CD4-positive, alpha-beta T cell (primary cell): ENCODE results near the gene FUT1. TPM values are rescaled to one million over a fixed set of nuclear protein-coding genes. Genes with fewer than 3 reads are reported as not detected.
"Not testable (repeated sequence)": the region's sequence is repeated elsewhere in the genome, so short reads cannot be mapped to it uniquely, and the experiment has no call there.

Experiments
- ATAC-seq: fragments of 200-7000 bp; cut with Tn5 transposase; one replicate; pipeline ENCODE4 v1.10.0; 2022; ENCODE audit warnings: mild to moderate bottlenecking; ENCODE audit not compliant: poor library complexity
- CTCF ChIA-PET: fragments of 350-600 bp; sonication (Branson Sonifier 250); formaldehyde crosslinking; loops from one replicate; lab custom pipeline; 2021; ENCODE audit warnings: antibody characterized with exemption, inconsistent platforms; lab: Charles Lee
- POLR2A ChIA-PET: fragments of 350-600 bp; sonication (Branson Sonifier 250); formaldehyde crosslinking; loops from one replicate; lab custom pipeline; 2021; ENCODE audit warnings: antibody characterized with exemption, inconsistent platforms; lab: Charles Lee
- DNase-seq, 14 experiments: peaks; one replicate each; pipeline ENCODE4 v3.0.0-alpha.2; 2013 to 2020; ENCODE audit warnings: mixed read lengths in 2 of 14
- H3K27ac ChIP-seq, 2 donors: one replicate each; pipeline versions ENCODE4 v1.5.1 to v1.7.0; 2013; ENCODE audit warnings: low read length in 2 of 2, low read depth in 1 of 2, mild to moderate bottlenecking in 1 of 2
- H3K27me3 ChIP-seq, 2 experiments: 1 replicate in 1 of 2; 2 replicates in 1 of 2; pipeline versions ENCODE4 v1.6.1 to v1.7.0; 2013; ENCODE audit warnings: low read length in 2 of 2, control low read depth in 1 of 2, mild to moderate bottlenecking in 1 of 2, moderate library complexity in 1 of 2; ENCODE audit not compliant: insufficient read depth in 2 of 2, control insufficient read depth in 1 of 2
- H3K36me3 ChIP-seq: one replicate; pipeline ENCODE4 v1.6.1; 2013; ENCODE audit warnings: low read length, control low read depth; ENCODE audit not compliant: insufficient read depth
- H3K4me1 ChIP-seq: one replicate; pipeline ENCODE4 v1.6.1; 2013; ENCODE audit warnings: low read length, control low read depth; ENCODE audit not compliant: insufficient read depth
- H3K4me3 ChIP-seq: one replicate; pipeline ENCODE4 v1.5.1; 2013; ENCODE audit warnings: mild to moderate bottlenecking, low read length, moderate library complexity
- H3K9me3 ChIP-seq, 2 experiments: 1 replicate in 1 of 2; 2 replicates in 1 of 2; pipeline versions ENCODE4 v1.6.1 to v1.7.0; 2013; ENCODE audit warnings: low read length in 2 of 2, mild to moderate bottlenecking in 2 of 2, control low read depth in 1 of 2, moderate library complexity in 1 of 2; ENCODE audit not compliant: control insufficient read depth in 1 of 2, insufficient read depth in 1 of 2
- H3K27ac Mint-ChIP-seq: one replicate; pipeline ENCODE4 v1.8.0; 2020; ENCODE audit warnings: mixed read lengths
- H3K27me3 Mint-ChIP-seq: one replicate; pipeline ENCODE4 v1.8.0; 2021; ENCODE audit warnings: mixed read lengths
- H3K36me3 Mint-ChIP-seq: one replicate; pipeline ENCODE4 v1.8.0; 2021; ENCODE audit warnings: low read depth, mixed read lengths
- H3K4me1 Mint-ChIP-seq: one replicate; pipeline ENCODE4 v1.8.0; 2021; ENCODE audit warnings: low read depth, mixed read lengths
- H3K4me3 Mint-ChIP-seq: one replicate; pipeline ENCODE4 v1.8.0; 2020; ENCODE audit warnings: mild to moderate bottlenecking, mixed read lengths
- H3K9me3 Mint-ChIP-seq: one replicate; pipeline ENCODE4 v1.8.0; 2020; ENCODE audit warnings: mixed read lengths
- CTCF ChIP-seq: fragments of 200-600 bp; IDR thresholded peaks from one replicate; pipeline ENCODE4 v1.8.0; 2022; ENCODE audit warnings: antibody characterized with exemption, mild to moderate bottlenecking
- intact Hi-C, 2 experiments: fragments of 100-400 bp; cut with DNase I in 1 of 2; cut with micrococcal nuclease in 1 of 2; formaldehyde crosslinking; loops; one replicate each; pipeline versions ENCODE4 v1.15.1 to v1.9.0; 2023 to 2025; cut with DNase I, micrococcal nuclease
- total RNA-seq, 174 experiments: library from RNA in 2 of 174; stranded (reverse) in 2 of 174; gene quantifications; one replicate each; pipeline ENCODE4 v1.2.3 and lab custom pipeline; 2021 to 2026

Gene FUT1
- total RNA-seq, 2 experiments from 2014 or later = not detected

GRCh38 chr19:48720251-48720612, 32.2 kb downstream of the FUT1 start:
- Histone ChIP-seq H3K4me1 (peaks cover 28% of the 10 kb centered on the region), H3K4me3 (peak overlapping the region; percentile 84), H3K36me3 (no peaks in the 10 kb centered on the region), H3K27me3 (no peaks in the 10 kb centered on the region), H3K27ac (no peak overlapping the region), H3K9me3 (peaks cover 0 to 4% of the 10 kb centered on the region in 2 experiments)
- ChIA-PET POLR2A (interaction anchor here (0.9 to 2.2 kb wide), 7 partner anchors 12 to 245 kb away, joined by 3 to 13 read pairs (median 5); partner anchors contain the start of genes CA11, FTL, IZUMO1 and RPL18), CTCF (interaction anchor here (0.6 to 1.1 kb wide), 2 partner anchors 19 to 31 kb away, joined by 3 read pairs; no protein-coding TSS in a partner anchor)
- intact Hi-C loops = loop anchor here in 1 of 2 experiments (2.0 kb wide), 2 partner anchors 19 to 81 kb away; no protein-coding TSS in a partner anchor
- Mint-ChIP-seq H3K27ac (peak overlapping the region; percentile 96), H3K4me1 (peaks cover 18% of the 10 kb centered on the region), H3K9me3 (peaks cover 3% of the 10 kb centered on the region), H3K27me3 (no peaks in the 10 kb centered on the region), H3K36me3 (peaks cover 3% of the 10 kb centered on the region), H3K4me3 (peak overlapping the region; percentile 92)
- no peak for DNase-seq
- no peak for TF ChIP-seq CTCF
- no peak for ATAC-seq

GRCh38 chr19:48719263-48720171, 32.9 kb downstream of the FUT1 start, which contains the start of gene MAMSTR:
TSS of gene MAMSTR (minus strand) at chr19:48719725. CDS start at chr19:48719031, 694 bp downstream.
- peaks cover 29% of the 10 kb centered on the region for H3K4me1 ChIP-seq
- DNase-seq = peak in 1 of 14 experiments; percentile 48
- peak within 1 kb of the TSS; percentile 96 for H3K27ac Mint-ChIP-seq
- H3K4me1 Mint-ChIP-seq = peaks cover 17% of the 10 kb centered on the region
- intact Hi-C loops = loop anchor here (2.0 to 10.0 kb wide), 3 partner anchors 19 to 215 kb away; no protein-coding TSS in a partner anchor
- H3K9me3 Mint-ChIP-seq = no peaks in the 10 kb centered on the region
- H3K4me3 ChIP-seq = peak within 1 kb of the TSS; percentile 84
- peak within 1 kb of the TSS; percentile 81 to 94 for H3K27ac ChIP-seq
- ChIA-PET POLR2A (interaction anchor here (1.5 to 2.2 kb wide), 2 partner anchors 20 to 82 kb away, joined by 4 to 13 read pairs; no protein-coding TSS in a partner anchor), CTCF (no interaction called here)
- peak within 1 kb of the TSS; percentile 92 for H3K4me3 Mint-ChIP-seq
- no peaks in the 10 kb centered on the region for H3K27me3 Mint-ChIP-seq
- H3K36me3 Mint-ChIP-seq = no peaks in the 10 kb centered on the region
- H3K9me3 ChIP-seq = peaks cover 0 to under 1% of the 10 kb centered on the region in 2 experiments
- no peak for TF ChIP-seq CTCF
- no peaks in the 10 kb centered on the region for H3K36me3 ChIP-seq
- ATAC-seq = no peak
- no peaks in the 10 kb centered on the region for H3K27me3 ChIP-seq

GRCh38 chr19:48718711-48719231, 33.7 kb downstream of the FUT1 start:
- no peaks in the 10 kb centered on the region for H3K36me3 Mint-ChIP-seq
- intact Hi-C loops = loop anchor here in 1 of 2 experiments (10.0 kb wide), 1 partner anchor 214 kb away; no protein-coding TSS in a partner anchor
- H3K27me3 Mint-ChIP-seq = no peaks in the 10 kb centered on the region
- no peak overlapping the region for H3K4me3 ChIP-seq
- no peaks in the 10 kb centered on the region for H3K27me3 ChIP-seq
- DNase-seq (no peak), ATAC-seq (no peak)
- no peak overlapping the region for H3K27ac Mint-ChIP-seq
- CTCF ChIA-PET = no interaction called here
- peaks cover 31% of the 10 kb centered on the region for H3K4me1 ChIP-seq
- TF ChIP-seq CTCF = no peak
- H3K27ac ChIP-seq = no peak overlapping the region
- H3K9me3 Mint-ChIP-seq = no peaks in the 10 kb centered on the region
- POLR2A ChIA-PET = no interaction called here
- H3K4me1 Mint-ChIP-seq = peaks cover 24% of the 10 kb centered on the region
- peak overlapping the region; percentile 35 for H3K4me3 Mint-ChIP-seq
- H3K36me3 ChIP-seq = no peaks in the 10 kb centered on the region
- H3K9me3 ChIP-seq = no peaks in the 10 kb centered on the region

GRCh38 chr19:48718106-48718505, 34.3 kb downstream of the FUT1 start:
- H3K9me3 ChIP-seq, H3K27me3 Mint-ChIP-seq, POLR2A ChIA-PET, H3K4me3 ChIP-seq, H3K27ac Mint-ChIP-seq, H3K27me3 ChIP-seq, CTCF ChIA-PET, H3K36me3 Mint-ChIP-seq, DNase-seq, H3K9me3 Mint-ChIP-seq, ATAC-seq, H3K27ac ChIP-seq, H3K36me3 ChIP-seq: not testable (repeated sequence)
- peaks cover 26% of the 10 kb centered on the region for H3K4me1 Mint-ChIP-seq
- H3K4me1 ChIP-seq = peaks cover 38% of the 10 kb centered on the region
- H3K4me3 Mint-ChIP-seq = peak overlapping the region; percentile 4
- intact Hi-C loops = loop anchor here in 1 of 2 experiments (10.0 kb wide), 1 partner anchor 213 kb away; no protein-coding TSS in a partner anchor
